ENCODE data around the gene ID3.

ID3 gene

DNA sequence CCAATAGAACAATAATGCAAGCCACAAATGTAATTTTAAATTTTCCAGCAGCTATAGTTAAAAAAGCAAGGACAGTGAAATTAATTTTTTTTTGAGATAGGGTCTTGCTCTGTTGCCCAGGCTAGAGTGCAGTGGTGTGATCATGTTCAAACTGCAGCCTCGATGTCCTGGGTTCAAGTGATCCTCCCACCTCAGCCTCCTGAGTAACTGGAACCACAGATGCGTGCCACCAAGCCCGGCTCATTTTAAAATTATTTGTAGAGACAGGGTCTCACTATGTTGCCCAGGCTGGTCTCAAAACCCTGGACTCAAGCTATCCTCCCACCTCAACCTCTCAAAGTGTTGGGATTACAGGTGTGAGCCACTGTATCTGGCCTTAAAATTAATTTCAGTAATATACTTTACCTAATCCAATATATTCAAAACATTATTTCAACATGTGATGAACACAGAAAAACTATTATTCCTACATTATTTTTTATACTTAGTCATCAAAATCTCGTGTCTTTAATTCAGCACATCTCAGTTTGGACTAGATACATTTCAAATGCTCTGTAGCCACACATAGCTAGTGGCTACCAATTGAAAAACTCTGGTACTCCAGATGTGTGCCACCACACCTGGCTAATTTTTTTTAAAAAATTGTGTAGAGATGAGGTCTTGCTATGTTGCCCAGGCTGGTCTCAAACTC lies 10.8 kb upstream of the ID3 start:
- no peak for DNase-seq (ENCODE audit: low read depth, low spot score)
- no peak for TF ChIP-seq CTCF (IDR thresholded peaks at IDR 0.05; ENCODE audit: low read depth, low read length)
- in situ Hi-C loops (cut with HindIII; ENCODE audit: low sequenced_read_pairs) = no loop called here
- no peak overlapping the region for H3K4me3 ChIP-seq (ENCODE audit: low read depth, low read length)

GRCh38 chr1:23568608-23569383 lies 9.5 kb upstream of the ID3 start:
- no peak for TF ChIP-seq CTCF (IDR thresholded peaks at IDR 0.05; ENCODE audit: low read depth, low read length)
- H3K4me3 ChIP-seq (ENCODE audit: low read depth, low read length) = peak overlapping the region; percentile 42
- in situ Hi-C loops (cut with HindIII; ENCODE audit: low sequenced_read_pairs) = no loop called here
- DNase-seq (ENCODE audit: low read depth, low spot score) = no peak

- no peak for TF ChIP-seq CTCF (IDR thresholded peaks at IDR 0.05; ENCODE audit: low read depth, low read length)
- peak overlapping the region; percentile 42 for H3K4me3 ChIP-seq (ENCODE audit: low read depth, low read length)
- no peak for DNase-seq (ENCODE audit: low read depth, low spot score)
- in situ Hi-C loops (cut with HindIII; ENCODE audit: low sequenced_read_pairs) = no loop called here
Observed at GRCh38 chr1:23567996-23568607, 8.8 kb upstream of the ID3 start.

DNA sequence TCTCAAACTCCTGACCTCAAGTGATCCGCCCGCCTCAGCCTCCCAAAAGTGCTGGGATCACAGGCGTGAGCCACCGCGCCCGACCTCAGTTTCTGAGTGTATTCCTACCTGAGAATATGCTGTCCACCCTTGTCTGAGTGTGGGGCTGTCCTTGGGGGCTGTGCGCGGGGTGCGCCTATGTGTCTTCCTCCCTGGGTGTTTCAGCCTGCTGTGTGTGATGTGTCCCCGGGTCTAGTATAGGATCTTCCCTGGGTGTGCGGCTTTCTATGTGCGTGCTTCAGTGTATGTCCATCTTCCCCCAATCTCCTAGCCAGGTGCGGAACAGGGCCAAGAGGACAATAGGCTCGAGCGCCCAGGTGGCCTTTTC lies 8.3 kb upstream of the ID3 start:
- TF ChIP-seq CTCF (IDR thresholded peaks at IDR 0.05; ENCODE audit: low read depth, low read length) = no peak
- H3K4me3 ChIP-seq (ENCODE audit: low read depth, low read length) = no peak overlapping the region
- DNase-seq (ENCODE audit: low read depth, low spot score) = no peak
- in situ Hi-C loops (cut with HindIII; ENCODE audit: low sequenced_read_pairs) = no loop called here

GRCh38 chr1:23566304-23566703 lies 7.0 kb upstream of the ID3 start:
- no peak overlapping the region for H3K4me3 ChIP-seq (ENCODE audit: low read depth, low read length)
- DNase-seq (ENCODE audit: low read depth, low spot score) = no peak
- in situ Hi-C loops (cut with HindIII; ENCODE audit: low sequenced_read_pairs) = no loop called here
- peak; percentile 32 for TF ChIP-seq CTCF (IDR thresholded peaks at IDR 0.05; ENCODE audit: low read depth, low read length)

DNA sequence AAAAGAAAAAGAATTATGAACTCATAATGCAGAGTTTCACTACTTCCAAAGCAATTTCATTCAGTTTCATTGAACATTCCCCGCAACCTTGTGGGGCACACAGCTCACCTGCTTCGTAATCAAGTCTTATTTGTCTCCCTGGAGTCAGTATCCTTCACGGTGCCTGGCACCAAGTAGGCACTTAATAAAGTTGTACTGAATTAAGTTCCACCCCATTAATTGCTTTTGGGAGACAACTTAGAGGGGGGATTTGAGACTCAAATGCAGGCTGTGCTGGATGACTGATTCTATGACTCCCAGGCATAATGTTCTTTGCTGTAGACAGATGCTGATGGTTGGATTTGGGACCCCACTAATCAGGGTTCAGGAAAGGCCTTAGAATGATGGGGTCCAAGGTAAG lies 6.5 kb upstream of the ID3 start:
- in situ Hi-C loops (cut with HindIII; ENCODE audit: low sequenced_read_pairs) = no loop called here
- DNase-seq (ENCODE audit: low read depth, low spot score) = no peak
- TF ChIP-seq CTCF (IDR thresholded peaks at IDR 0.05; ENCODE audit: low read depth, low read length) = no peak
- H3K4me3 ChIP-seq (ENCODE audit: low read depth, low read length) = no peak overlapping the region

All from astrocyte of the spinal cord (primary cell).